Activated B cell treated with CpG ODN at 0.5 μM for 24 hours (primary cell): ENCODE results near the gene MRPS34. TPM values are rescaled to one million over a fixed set of nuclear protein-coding genes. Genes with fewer than 3 reads are reported as not detected.

Experiments used
- ATAC-seq: fragments of 200-7000 bp; cut with Tn5 transposase; one replicate; pipeline ENCODE4 v1.10.0; 2021; ENCODE audit warnings: low read depth, mild to moderate bottlenecking, moderate library complexity
- CTCF ChIA-PET: fragments of 350-600 bp; sonication (Branson Sonifier 250); formaldehyde crosslinking; loops from one replicate; lab custom pipeline; 2021; ENCODE audit warnings: antibody characterized with exemption; lab: Charles Lee
- POLR2A ChIA-PET: fragments of 350-600 bp; sonication (Branson Sonifier 250); formaldehyde crosslinking; loops from one replicate; lab custom pipeline; 2021; ENCODE audit warnings: antibody characterized with exemption; lab: Charles Lee
- DNase-seq: peaks from one replicate; pipeline ENCODE4 v3.0.0; 2022
- H3K27ac Mint-ChIP-seq: one replicate; pipeline ENCODE4 v1.8.0; 2020; ENCODE audit warnings: mixed read lengths
- H3K27me3 Mint-ChIP-seq: one replicate; pipeline ENCODE4 v1.8.0; 2021; ENCODE audit warnings: mixed read lengths
- H3K36me3 Mint-ChIP-seq: one replicate; pipeline ENCODE4 v1.8.0; 2021; ENCODE audit warnings: low read depth, mixed read lengths
- H3K4me1 Mint-ChIP-seq: one replicate; pipeline ENCODE4 v1.8.0; 2021; ENCODE audit warnings: mixed read lengths
- H3K4me3 Mint-ChIP-seq: one replicate; pipeline ENCODE4 v1.8.0; 2020; ENCODE audit warnings: mild to moderate bottlenecking, mixed read lengths
- H3K9me3 Mint-ChIP-seq: one replicate; pipeline ENCODE4 v1.8.0; 2020; ENCODE audit warnings: mixed read lengths
- intact Hi-C: fragments of 100-400 bp; cut with micrococcal nuclease; formaldehyde crosslinking; loops from one replicate; pipeline ENCODE4 v1.15.1; 2024
- total RNA-seq: library from RNA; stranded (reverse); gene quantifications from 2 replicates; pipeline ENCODE4 v1.2.3, GENCODE V29; 2022
- TF ChIP-seq, protein P1 (sequence below): fragments of 200-600 bp; IDR thresholded peaks from one replicate; pipeline ENCODE4 v1.8.0; 2022; ENCODE audit warnings: antibody characterized with exemption, mild to moderate bottlenecking

Gene MRPS34
- total RNA-seq, 1 donor from 2014 or later: 60.9 TPM

DNA sequence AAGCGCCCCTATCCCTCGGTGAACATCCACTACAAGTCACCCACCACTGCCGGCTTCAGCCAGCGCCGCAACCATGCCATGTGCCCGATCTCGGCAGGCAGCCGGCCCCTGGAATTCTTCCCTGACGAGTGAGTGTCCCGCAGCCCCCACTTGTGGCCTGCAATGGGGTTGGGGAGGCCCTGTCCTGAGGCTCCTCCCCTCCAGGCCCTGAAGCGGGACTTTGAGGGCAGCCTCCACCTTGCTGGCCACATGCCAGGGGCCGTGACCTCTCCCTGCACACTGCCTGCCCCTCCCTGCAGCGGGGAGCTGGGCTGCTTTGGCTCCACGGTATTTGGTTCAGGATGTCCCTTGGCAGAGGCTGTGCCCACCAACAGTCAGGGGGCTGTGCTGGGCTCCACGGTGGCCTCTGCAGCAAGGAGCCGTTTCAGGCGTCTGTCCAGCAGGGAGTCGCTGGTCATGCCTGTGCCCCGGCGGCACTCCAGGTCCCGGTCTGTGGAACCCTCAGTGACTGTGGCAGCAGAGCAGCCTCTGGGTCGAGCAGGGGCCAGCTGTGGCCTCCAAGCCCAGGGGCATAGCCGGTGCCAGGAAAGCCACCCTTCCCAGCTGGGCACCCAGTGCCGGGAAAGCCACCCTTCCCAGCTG is 9.9 kb downstream of the MRPS34 start:
- Mint-ChIP-seq H3K4me3 (no peak overlapping the region), H3K27me3 (no peaks in the 10 kb centered on the region), H3K27ac (no peak overlapping the region), H3K36me3 (peaks cover 62% of the 10 kb centered on the region), H3K4me1 (no peaks in the 10 kb centered on the region), H3K9me3 (no peaks in the 10 kb centered on the region)
- ATAC-seq (no peak), DNase-seq (no peak)
- TF ChIP-seq, protein P1, sequence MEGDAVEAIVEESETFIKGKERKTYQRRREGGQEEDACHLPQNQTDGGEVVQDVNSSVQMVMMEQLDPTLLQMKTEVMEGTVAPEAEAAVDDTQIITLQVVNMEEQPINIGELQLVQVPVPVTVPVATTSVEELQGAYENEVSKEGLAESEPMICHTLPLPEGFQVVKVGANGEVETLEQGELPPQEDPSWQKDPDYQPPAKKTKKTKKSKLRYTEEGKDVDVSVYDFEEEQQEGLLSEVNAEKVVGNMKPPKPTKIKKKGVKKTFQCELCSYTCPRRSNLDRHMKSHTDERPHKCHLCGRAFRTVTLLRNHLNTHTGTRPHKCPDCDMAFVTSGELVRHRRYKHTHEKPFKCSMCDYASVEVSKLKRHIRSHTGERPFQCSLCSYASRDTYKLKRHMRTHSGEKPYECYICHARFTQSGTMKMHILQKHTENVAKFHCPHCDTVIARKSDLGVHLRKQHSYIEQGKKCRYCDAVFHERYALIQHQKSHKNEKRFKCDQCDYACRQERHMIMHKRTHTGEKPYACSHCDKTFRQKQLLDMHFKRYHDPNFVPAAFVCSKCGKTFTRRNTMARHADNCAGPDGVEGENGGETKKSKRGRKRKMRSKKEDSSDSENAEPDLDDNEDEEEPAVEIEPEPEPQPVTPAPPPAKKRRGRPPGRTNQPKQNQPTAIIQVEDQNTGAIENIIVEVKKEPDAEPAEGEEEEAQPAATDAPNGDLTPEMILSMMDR: no peak
- ChIA-PET CTCF (no interaction called here), POLR2A (interaction anchor here (0.8 kb wide), 1 partner anchor 8 kb away, joined by 3 read pairs; the partner anchor contains the start of gene NME3)
- intact Hi-C loops: no loop called here

DNA sequence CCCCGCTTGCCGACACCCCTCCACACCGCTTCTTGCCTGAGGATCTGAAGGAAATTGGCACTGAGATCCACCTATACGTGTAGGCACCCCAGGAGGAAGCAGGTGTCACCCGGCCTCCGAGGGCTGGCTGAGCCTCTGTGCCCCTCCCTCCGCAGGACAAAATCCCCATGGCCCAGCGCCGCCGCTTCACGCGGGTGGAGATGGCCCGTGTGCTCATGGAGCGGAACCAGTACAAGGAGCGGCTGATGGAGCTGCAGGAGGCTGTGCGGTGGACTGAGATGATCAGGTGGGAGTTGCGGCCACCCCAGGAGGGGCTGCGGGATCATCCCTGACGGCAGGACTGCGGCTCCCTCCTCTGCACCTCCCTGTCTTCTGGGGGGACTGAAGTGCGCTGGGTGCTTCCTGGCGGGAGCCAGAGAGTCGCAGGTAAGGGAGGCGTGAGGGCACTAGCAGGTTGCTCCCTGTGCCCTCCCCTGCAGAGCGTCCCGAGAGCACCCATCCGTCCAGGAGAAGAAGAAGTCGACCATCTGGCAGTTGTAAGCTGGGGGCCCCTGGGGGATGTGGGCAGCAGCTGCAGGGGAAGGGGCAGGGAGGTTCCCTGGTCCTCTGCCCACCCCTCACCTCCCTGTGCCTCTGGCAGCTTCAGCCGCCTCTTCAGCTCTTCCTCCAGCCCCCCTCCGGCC is 10.6 kb downstream of the MRPS34 start:
- H3K27me3 Mint-ChIP-seq: no peaks in the 10 kb centered on the region
- H3K36me3 Mint-ChIP-seq: peaks cover 58% of the 10 kb centered on the region
- intact Hi-C loops: no loop called here
- TF ChIP-seq, protein P1: no peak
- H3K9me3 Mint-ChIP-seq: no peaks in the 10 kb centered on the region
- no peak overlapping the region for H3K4me3 Mint-ChIP-seq
- DNase-seq (no peak), ATAC-seq (no peak)
- ChIA-PET POLR2A (interaction anchor here (0.8 kb wide), 1 partner anchor 9 kb away, joined by 3 read pairs; the partner anchor contains the start of gene NME3), CTCF (no interaction called here)
- H3K4me1 Mint-ChIP-seq: no peaks in the 10 kb centered on the region
- no peak overlapping the region for H3K27ac Mint-ChIP-seq

- Mint-ChIP-seq H3K4me1 (no peaks in the 10 kb centered on the region), H3K9me3 (no peaks in the 10 kb centered on the region), H3K4me3 (no peak overlapping the region), H3K27me3 (no peaks in the 10 kb centered on the region), H3K27ac (no peak overlapping the region), H3K36me3 (peaks cover 58% of the 10 kb centered on the region)
- POLR2A ChIA-PET: no interaction called here
- no peak for DNase-seq
- CTCF ChIA-PET: no interaction called here
- ATAC-seq: no peak
- TF ChIP-seq, protein P1: no peak
- intact Hi-C loops: no loop called here
Observed at GRCh38 chr16:1761751-1762150, 11.2 kb downstream of the MRPS34 start.

GRCh38 chr16:1760911-1761310 is 12.0 kb downstream of the MRPS34 start:
- Mint-ChIP-seq H3K27ac (no peak overlapping the region), H3K4me1 (no peaks in the 10 kb centered on the region), H3K27me3 (no peaks in the 10 kb centered on the region), H3K36me3 (peaks cover 57% of the 10 kb centered on the region), H3K9me3 (no peaks in the 10 kb centered on the region), H3K4me3 (no peak overlapping the region)
- TF ChIP-seq, protein P1: no peak
- POLR2A ChIA-PET: interaction anchor here (0.5 kb wide), 1 partner anchor 54 kb away, joined by 3 read pairs; no protein-coding TSS in a partner anchor
- DNase-seq (no peak), ATAC-seq (no peak)
- CTCF ChIA-PET: no interaction called here
- intact Hi-C loops: no loop called here

- no peaks in the 10 kb centered on the region for H3K9me3 Mint-ChIP-seq
- intact Hi-C loops: no loop called here
- ATAC-seq: no peak
- no peak overlapping the region for H3K27ac Mint-ChIP-seq
- DNase-seq: no peak
- no peak overlapping the region for H3K4me3 Mint-ChIP-seq
- H3K27me3 Mint-ChIP-seq: no peaks in the 10 kb centered on the region
- TF ChIP-seq, protein P1: no peak
- peaks cover 57% of the 10 kb centered on the region for H3K36me3 Mint-ChIP-seq
- H3K4me1 Mint-ChIP-seq: no peaks in the 10 kb centered on the region
- ChIA-PET POLR2A (no interaction called here), CTCF (no interaction called here)
Observed at GRCh38 chr16:1759511-1759910, 13.4 kb downstream of the MRPS34 start.
